HG02588 (cell line): Measurements from ENCODE around the gene FOXI1.

Experiments used
- ATAC-seq: cut with Tn5 transposase; IDR thresholded peaks from one replicate; pipeline ENCODE4 v1.9.1; 2021; ENCODE audit warnings: mild to moderate bottlenecking, moderate library complexity; ENCODE audit not compliant: unreplicated experiment

The FOXI1 gene

DNA sequence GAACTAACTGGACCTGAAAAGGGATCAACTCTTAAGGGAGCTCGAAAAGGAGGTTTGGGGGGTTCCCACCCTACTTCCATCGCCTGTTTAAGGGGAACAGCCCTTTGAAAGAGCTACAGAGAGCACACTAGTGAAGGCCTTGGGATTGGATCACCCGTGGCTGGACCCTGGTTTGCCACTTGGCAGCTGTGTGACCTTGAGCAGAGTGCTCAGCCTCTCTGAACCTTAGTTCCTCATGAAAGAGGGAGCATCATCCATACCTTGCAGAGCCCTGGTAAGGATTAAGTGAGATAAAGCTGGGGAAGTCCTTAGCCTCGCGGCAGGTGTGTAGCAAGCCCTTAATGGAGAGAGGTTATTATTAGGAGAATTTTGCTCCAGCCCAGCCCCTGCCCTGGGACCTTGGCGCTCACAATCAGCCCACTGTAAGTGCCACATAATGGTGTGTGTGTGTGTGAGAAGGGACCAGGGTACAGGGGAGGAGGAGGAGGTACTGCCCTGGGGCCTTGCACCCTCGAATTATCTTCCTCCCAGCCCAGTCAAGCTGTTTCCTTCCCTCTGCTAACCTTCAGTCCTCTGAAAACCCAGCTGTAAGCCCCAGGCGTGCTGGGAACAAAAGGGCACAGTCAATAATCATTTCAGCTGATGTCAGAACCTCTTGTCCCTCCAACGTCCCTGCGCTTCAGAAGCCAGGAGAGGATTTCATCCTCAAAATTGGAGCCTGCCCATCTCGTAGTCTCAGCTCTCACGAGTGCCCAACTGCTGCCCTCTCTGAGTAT lies 42.9 kb downstream of the FOXI1 start:
- no peak for ATAC-seq

DNA sequence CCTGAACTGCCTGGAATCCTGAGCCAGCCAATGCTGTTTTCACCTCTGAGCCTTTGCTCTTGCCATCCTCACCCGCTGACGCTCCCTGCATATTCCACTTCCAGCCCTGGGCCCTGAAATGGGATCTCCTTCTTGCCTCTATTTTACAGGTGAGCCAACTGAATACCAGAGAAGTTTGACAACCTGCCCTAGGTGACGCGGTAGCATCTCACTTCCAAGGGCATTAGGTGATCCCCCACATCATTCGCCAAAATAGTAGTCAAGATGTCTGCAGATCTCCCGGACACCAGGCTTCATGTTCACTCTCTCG lies 43.5 kb downstream of the FOXI1 start:
- no peak for ATAC-seq

- ATAC-seq: no peak
Measured at GRCh38 chr5:170150713-170151096, 45.0 kb downstream of the FOXI1 start.

GRCh38 chr5:170151097-170151831 lies 45.6 kb downstream of the FOXI1 start:
- peak; percentile 72 for ATAC-seq

GRCh38 chr5:170152767-170153166 lies 47.1 kb downstream of the FOXI1 start:
- no peak for ATAC-seq

- no peak for ATAC-seq
Measured at GRCh38 chr5:170154297-170154696, 48.6 kb downstream of the FOXI1 start.

GRCh38 chr5:170154744-170155143 lies 49.0 kb downstream of the FOXI1 start:
- no peak for ATAC-seq

GRCh38 chr5:170155771-170156170 lies 50.1 kb downstream of the FOXI1 start:
- ATAC-seq: no peak

DNA sequence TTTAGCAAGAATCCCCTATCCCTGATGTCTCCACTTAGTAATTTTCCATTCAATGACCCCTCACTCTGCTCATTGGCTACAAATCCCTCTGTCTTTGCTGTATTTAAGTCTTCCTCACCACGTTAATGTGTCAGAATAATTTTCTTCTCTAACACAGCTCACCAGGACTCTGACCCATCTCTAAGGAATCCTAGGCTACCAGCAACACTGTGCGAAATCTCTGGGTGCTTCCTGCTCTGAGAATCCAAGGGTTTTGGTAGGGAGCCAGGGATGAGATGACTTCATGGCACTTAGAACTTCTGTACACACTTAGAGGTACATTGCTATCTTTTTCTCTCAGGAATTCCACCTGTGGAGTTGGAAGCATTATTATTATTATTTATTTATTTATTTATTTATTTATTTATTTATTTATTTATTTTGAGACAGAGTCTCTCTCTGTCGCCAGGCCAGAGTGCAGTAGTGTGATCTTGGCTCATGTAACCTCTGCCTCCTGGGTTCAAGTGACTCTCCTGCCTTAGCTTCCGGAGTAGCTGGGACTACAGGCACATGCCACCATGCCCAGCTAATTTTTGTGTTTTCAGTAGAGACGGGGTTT lies 53.5 kb downstream of the FOXI1 start:
- ATAC-seq: no peak
